GM12865 (cell line): Measurements from ENCODE around the gene POM121L2.
"Not testable (repeated sequence)": the region's sequence is repeated elsewhere in the genome, so short reads cannot be mapped to it uniquely, and the experiment has no call there.

ENCODE experiments used
- DNase-seq: peaks from one replicate; pipeline ENCODE4 v3.0.0; 2010; ENCODE audit warnings: low read depth
- H3K4me3 ChIP-seq: 2 replicates; pipeline ENCODE4 v1.5.1; 2011; ENCODE audit warnings: mild to moderate bottlenecking, low read depth, low read length, control low read depth
- CTCF ChIP-seq: IDR thresholded peaks from 2 replicates; pipeline ENCODE4 v1.5.1; 2011; ENCODE audit warnings: low read length, control low read depth, low read depth, inconsistent platforms; ENCODE audit not compliant: insufficient read depth; ENCODE audit errors: missing control alignments

The POM121L2 gene

GRCh38 chr6:27275025-27275956 lies 36.8 kb downstream of the POM121L2 start:
- peak; percentile 46 for DNase-seq
- no peak overlapping the region for H3K4me3 ChIP-seq
- no peak for TF ChIP-seq CTCF

DNA sequence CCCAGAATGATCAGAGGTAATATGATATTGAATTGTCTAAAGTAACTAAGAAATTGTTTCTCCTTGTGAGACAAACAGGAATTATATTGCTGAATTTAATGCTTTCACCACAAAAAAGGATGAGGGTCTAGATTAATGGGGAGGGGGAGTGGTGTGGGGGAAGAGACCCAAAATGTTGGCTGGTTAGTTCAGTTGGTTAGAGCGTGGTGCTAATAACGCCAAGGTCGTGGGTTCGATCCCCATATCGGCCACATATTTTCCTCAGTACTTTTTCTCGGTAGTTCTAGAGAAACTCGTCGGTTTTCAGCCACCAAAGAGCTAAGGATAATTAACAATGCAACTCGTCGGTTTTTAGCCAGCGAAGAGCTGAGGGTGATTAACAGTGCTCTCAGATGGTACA lies 38.3 kb downstream of the POM121L2 start:
- no peak for DNase-seq
- no peak overlapping the region for H3K4me3 ChIP-seq
- no peak for TF ChIP-seq CTCF

GRCh38 chr6:27268803-27269202 lies 43.3 kb downstream of the POM121L2 start:
- no peak for TF ChIP-seq CTCF
- H3K4me3 ChIP-seq, result no peak overlapping the region
- DNase-seq, result no peak

- no peak for DNase-seq
- H3K4me3 ChIP-seq, result no peak overlapping the region
- no peak for TF ChIP-seq CTCF
Observed at GRCh38 chr6:27267857-27268434, 44.1 kb downstream of the POM121L2 start.

- not testable (repeated sequence) for DNase-seq, H3K4me3 ChIP-seq
Observed at GRCh38 chr6:27267003-27267402, 45.1 kb downstream of the POM121L2 start.

DNA sequence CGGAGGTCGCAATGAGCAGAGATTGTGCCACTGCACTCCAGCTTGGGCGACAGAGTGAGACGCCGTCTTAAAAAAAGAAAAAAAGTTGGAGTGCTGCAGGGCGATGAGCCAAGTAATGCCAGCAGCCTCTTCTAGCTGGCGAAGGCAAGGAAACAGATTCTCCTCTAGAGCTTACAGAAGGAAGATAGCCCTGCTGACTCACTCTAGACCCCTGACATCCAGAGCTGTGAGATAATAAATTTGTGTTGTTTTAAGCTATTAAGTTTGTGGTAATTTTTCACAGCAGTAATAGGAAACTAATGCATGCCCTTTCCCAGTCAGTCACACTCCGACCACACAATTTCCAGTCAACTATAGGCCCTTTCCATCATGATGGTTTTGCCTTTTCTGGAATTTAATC lies 48.2 kb downstream of the POM121L2 start:
- H3K4me3 ChIP-seq, result no peak overlapping the region
- no peak for TF ChIP-seq CTCF
- DNase-seq, result no peak

GRCh38 chr6:27260836-27261375 lies 51.2 kb downstream of the POM121L2 start:
- no peak for TF ChIP-seq CTCF
- no peak for DNase-seq
- H3K4me3 ChIP-seq, result no peak overlapping the region
